Tongue (tissue), 3 donors: ENCODE measurements around the gene PDK3. TPM values are rescaled to one million over a fixed set of nuclear protein-coding genes. Genes with fewer than 3 reads are reported as not detected.
A peak's percentile ranks its signal among the peaks of the same experiment; 100 is the strongest.

ENCODE experiments used
- DNase-seq: peaks from one replicate; pipeline ENCODE4 v3.0.0-alpha.2; 2015
- small RNA-seq: library from RNA; depleted of rRNA; stranded (forward); fragments of <200 nt; gene quantifications from one replicate; pipeline ENCODE3, GENCODE V24; 2014; ENCODE audit warnings: low replicate concordance
- total RNA-seq: library from RNA; depleted of rRNA; stranded (reverse); fragments of >200 nt; gene quantifications from one replicate; pipeline ENCODE4 v1.2.3, GENCODE V29; 2014

PDK3 gene
- total RNA-seq, 1 donor from 2014 or later, result 22.2 TPM

GRCh38 chrX:24553011-24553410 is 87.9 kb downstream of the PDK3 start:
- DNase-seq, result peak; percentile 8

- no peak for DNase-seq
Observed at GRCh38 chrX:24561121-24561520, 96.0 kb downstream of the PDK3 start.

DNA sequence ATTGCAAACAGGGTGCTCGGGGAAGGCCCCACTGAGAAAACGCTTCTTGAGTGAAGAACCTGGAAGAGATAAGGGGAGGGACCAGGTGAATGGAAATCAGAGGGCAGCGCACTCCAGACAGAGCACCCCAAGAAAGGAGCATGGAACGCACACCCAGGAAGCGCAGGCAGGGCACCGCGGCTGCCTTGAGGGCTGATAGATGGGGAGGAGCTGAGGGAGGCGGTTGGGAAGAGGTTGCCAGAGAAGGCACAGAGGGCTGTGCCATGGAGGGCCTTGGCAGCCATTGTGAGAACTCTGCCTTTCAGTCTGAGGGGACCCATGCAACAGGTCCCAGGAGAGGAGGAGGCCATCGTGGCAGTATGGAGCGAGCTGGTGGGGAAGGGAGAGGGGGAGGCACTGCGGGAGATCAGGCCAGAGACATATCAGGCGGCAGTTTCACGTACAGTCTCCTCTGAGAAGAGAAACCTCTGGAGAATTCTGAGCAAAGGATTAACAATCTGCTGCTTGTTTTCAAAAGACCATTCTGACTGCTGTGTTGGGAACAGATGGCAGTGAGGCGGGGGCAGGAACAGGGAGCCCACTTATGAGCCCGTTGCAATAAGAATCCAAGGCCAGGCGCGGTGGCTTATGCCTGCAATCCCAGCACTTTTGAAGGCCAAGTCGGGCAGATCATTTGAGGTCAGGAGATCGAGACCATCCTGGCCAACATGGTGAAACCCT is 98.4 kb downstream of the PDK3 start:
- peak; percentile 13 for DNase-seq

GRCh38 chrX:24566240-24566639 is 101.2 kb downstream of the PDK3 start:
- peak; percentile 7 for DNase-seq

GRCh38 chrX:24567169-24567568 is 102.1 kb downstream of the PDK3 start:
- no peak for DNase-seq

- DNase-seq, result no peak
Observed at GRCh38 chrX:24574743-24575142, 109.7 kb downstream of the PDK3 start.

DNA sequence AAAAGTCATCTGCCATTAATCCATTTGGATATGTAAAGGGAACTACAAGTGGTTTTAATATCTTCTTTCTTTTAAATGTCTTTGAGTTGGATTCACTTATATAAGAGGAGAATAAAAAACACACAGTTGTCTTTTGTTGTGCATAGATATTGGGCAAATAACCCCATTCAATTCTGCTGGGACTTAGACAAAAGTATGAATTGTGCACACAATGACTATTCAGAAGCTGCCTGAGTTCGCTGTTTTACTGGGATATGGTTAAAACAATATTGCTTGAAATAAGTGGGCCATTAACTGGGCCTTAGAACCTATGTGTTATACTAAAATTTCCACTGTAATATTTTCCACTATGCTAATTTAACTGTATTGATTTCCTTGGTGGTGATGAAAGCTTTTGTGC is 110.4 kb downstream of the PDK3 start:
- no peak for DNase-seq

- no peak for DNase-seq
Observed at GRCh38 chrX:24577091-24577490, 112.0 kb downstream of the PDK3 start.

Small RNA genes lying within 50 kb of the gene (small RNA-seq; reads per million reads assigned to genes)
- not detected for gene SNRPEP9

Other genes starting within 250 kb of the PDK3 start
- gene SUPT20HL2, start 151.2 kb upstream of the PDK3 start, total RNA-seq, result not detected
- not detected for gene SUPT20HL1, start 104.6 kb upstream of the PDK3 start, total RNA-seq
- gene PCYT1B, start 182.1 kb downstream of the PDK3 start, total RNA-seq, result 1.3 TPM
- 32.9 TPM for gene POLA1, start 228.6 kb downstream of the PDK3 start, total RNA-seq